AG04450 (cell line): ENCODE data around the gene XK. TPM values are rescaled to one million over a fixed set of nuclear protein-coding genes. Genes with fewer than 3 reads are reported as not detected.

Experiments
- CTCF ChIA-PET: fragments of 300-600, 350-600 bp; formaldehyde crosslinking; extraction: SDS; loops from one replicate; lab custom pipeline; 2022; ENCODE audit warnings: antibody characterized with exemption, inconsistent platforms; lab: Charles Lee
- POLR2A ChIA-PET: fragments of 350-600 bp; formaldehyde crosslinking; extraction: SDS; loops from one replicate; lab custom pipeline; 2021; ENCODE audit warnings: antibody characterized with exemption, inconsistent platforms; lab: Yijun Ruan, JAX
- DNase-seq: peaks from one replicate; pipeline ENCODE4 v3.0.0-alpha.2; 2011; ENCODE audit warnings: low read depth, low spot score
- H3K27ac ChIP-seq: one replicate; pipeline ENCODE4 v1.5.1; 2012; ENCODE audit warnings: low read depth, low read length, control low read depth
- H3K27me3 ChIP-seq: one replicate; pipeline ENCODE4 v1.6.0; 2012; ENCODE audit warnings: low read length; ENCODE audit not compliant: control insufficient read depth, insufficient read depth
- H3K4me3 ChIP-seq: 2 replicates; pipeline ENCODE4 v1.5.1; 2011; ENCODE audit warnings: mild to moderate bottlenecking, low read depth, low read length, control low read depth
- H3K9me3 ChIP-seq: 2 replicates; pipeline ENCODE4 v1.5.1; 2012; ENCODE audit warnings: low read length; ENCODE audit not compliant: control insufficient read depth, insufficient read depth
- polyA minus RNA-seq: library from RNA; depleted of rRNA, polyadenylated mRNA; stranded (reverse); fragments of >200 nt; gene quantifications from 2 replicates; pipeline ENCODE4 v1.2.3, GENCODE V29; 2011; rRNA and poly(A)+ RNA removed
- polyA plus RNA-seq: library from polyadenylated mRNA; depleted of rRNA; stranded (reverse); fragments of >200 nt; gene quantifications from 2 replicates; pipeline ENCODE4 v1.2.3, GENCODE V29; 2011; rRNA removed
- TF ChIP-seq, protein P1 (sequence below): IDR thresholded peaks from 2 replicates; pipeline ENCODE4 v1.5.1; 2011; ENCODE audit warnings: low read depth, low read length, control low read depth, inconsistent platforms

XK gene, protein sequence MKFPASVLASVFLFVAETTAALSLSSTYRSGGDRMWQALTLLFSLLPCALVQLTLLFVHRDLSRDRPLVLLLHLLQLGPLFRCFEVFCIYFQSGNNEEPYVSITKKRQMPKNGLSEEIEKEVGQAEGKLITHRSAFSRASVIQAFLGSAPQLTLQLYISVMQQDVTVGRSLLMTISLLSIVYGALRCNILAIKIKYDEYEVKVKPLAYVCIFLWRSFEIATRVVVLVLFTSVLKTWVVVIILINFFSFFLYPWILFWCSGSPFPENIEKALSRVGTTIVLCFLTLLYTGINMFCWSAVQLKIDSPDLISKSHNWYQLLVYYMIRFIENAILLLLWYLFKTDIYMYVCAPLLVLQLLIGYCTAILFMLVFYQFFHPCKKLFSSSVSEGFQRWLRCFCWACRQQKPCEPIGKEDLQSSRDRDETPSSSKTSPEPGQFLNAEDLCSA
- polyA plus RNA-seq, result 0.07 and 0.11 TPM in 2 replicates
- polyA minus RNA-seq, result 0.09 and 0.30 TPM in 2 replicates

DNA sequence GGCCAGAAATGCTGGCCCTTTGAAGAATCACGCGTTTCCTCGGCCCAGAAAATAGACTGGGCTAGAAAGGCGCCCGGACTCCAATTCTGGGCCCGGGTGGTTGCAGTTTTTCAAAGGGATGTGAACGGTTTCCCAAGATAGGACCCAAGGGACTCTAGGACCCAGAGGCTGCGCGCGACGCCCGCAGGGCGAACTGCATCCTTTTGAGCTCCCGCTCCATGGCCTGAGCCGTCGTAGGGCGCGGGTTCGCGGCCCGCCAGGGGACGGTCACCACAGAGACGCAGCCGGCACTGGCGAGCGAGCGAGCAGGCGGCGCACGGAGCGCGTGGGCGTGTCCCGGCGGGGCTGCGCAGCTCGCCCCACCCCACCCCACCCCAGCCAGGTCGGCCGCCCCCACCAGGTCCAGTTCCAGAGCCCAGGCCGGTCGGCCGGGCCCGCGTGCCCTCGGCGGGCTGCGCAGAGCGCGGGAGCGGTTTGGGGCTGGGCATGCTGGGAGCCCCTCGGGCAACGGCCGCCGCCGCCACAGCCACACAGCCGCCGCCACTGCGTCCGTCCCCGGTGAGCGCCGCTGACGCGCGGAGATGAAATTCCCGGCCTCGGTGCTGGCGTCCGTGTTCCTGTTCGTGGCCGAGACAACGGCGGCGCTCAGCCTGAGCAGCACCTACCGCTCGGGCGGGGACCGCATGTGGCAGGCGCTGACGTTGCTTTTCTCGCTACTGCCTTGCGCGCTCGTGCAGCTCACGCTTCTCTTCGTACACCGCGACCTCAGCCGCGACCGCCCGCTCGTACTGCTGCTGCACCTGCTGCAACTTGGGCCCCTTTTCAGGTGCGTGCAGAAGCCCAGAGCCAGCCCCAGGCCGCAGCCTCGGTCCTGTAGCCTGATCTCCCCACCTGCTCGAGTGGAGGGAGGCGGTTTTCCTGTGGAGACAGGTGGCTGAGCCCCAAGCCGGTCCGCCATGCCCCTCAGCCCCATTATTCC lies at the start of gene XK:
TSS of gene XK (plus strand) at position 411 of the 979 bp plus-strand sequence. CDS start at position 582, 171 bp downstream.
- H3K27me3 ChIP-seq, result no peaks in the 10 kb centered on the region
- no peak for DNase-seq
- TF ChIP-seq, protein P1, sequence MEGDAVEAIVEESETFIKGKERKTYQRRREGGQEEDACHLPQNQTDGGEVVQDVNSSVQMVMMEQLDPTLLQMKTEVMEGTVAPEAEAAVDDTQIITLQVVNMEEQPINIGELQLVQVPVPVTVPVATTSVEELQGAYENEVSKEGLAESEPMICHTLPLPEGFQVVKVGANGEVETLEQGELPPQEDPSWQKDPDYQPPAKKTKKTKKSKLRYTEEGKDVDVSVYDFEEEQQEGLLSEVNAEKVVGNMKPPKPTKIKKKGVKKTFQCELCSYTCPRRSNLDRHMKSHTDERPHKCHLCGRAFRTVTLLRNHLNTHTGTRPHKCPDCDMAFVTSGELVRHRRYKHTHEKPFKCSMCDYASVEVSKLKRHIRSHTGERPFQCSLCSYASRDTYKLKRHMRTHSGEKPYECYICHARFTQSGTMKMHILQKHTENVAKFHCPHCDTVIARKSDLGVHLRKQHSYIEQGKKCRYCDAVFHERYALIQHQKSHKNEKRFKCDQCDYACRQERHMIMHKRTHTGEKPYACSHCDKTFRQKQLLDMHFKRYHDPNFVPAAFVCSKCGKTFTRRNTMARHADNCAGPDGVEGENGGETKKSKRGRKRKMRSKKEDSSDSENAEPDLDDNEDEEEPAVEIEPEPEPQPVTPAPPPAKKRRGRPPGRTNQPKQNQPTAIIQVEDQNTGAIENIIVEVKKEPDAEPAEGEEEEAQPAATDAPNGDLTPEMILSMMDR, result no peak
- CTCF ChIA-PET, result no interaction called here
- no peaks in the 10 kb centered on the region for H3K9me3 ChIP-seq
- POLR2A ChIA-PET, result no interaction called here
- H3K27ac ChIP-seq, result no peak within 1 kb of the TSS
- peak within 1 kb of the TSS; percentile 57 for H3K4me3 ChIP-seq

DNA sequence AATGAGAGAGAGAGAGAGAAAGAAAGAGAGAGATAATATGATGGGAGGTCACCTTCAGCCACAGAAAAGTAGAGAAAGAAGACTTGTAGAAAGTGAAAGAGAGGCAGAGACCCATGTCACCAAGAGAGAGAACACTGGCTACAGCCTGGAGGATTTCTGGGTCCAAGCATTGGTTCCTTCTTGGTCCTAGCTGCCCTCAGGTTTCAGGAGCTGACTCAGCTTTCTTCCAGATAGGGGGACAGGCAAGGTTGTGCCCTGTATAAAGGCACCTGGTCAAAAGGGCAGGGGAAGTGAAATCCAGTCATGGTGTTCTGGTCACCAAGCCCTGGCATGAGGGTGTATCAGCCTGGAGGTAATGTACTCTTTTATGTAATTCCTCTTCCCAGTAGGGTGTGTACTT lies 47.5 kb upstream of the XK start:
- no peaks in the 10 kb centered on the region for H3K9me3 ChIP-seq
- no peak overlapping the region for H3K27ac ChIP-seq
- CTCF ChIA-PET, result no interaction called here
- DNase-seq, result no peak
- POLR2A ChIA-PET, result no interaction called here
- no peaks in the 10 kb centered on the region for H3K27me3 ChIP-seq
- TF ChIP-seq, protein P1, result no peak
- H3K4me3 ChIP-seq, result no peak overlapping the region

DNA sequence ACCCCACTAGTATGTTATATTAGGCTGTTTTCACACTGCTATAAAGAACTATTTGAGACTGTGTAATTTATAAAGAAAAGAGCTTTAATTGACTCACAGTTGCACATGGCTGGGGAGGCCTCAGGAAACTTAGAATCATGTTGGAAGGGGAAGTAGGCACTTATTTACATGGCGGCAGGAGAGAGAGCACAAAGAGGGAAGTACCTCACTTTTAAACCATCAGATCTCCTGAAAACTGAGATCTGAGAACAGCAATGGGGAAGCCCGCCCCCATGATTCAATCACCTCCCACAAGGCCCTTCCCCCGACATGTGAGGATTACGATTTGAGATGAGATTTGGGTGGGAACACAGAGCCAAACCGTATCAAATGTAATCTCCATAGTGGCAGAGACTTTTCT lies 45.4 kb upstream of the XK start:
- no peak overlapping the region for H3K4me3 ChIP-seq
- H3K27me3 ChIP-seq, result no peaks in the 10 kb centered on the region
- DNase-seq, result no peak
- TF ChIP-seq, protein P1, result no peak
- POLR2A ChIA-PET, result no interaction called here
- CTCF ChIA-PET, result interaction anchor here (0.6 kb wide), 1 partner anchor 16 kb away, joined by 3 read pairs; no protein-coding TSS in a partner anchor
- no peak overlapping the region for H3K27ac ChIP-seq
- no peaks in the 10 kb centered on the region for H3K9me3 ChIP-seq

DNA sequence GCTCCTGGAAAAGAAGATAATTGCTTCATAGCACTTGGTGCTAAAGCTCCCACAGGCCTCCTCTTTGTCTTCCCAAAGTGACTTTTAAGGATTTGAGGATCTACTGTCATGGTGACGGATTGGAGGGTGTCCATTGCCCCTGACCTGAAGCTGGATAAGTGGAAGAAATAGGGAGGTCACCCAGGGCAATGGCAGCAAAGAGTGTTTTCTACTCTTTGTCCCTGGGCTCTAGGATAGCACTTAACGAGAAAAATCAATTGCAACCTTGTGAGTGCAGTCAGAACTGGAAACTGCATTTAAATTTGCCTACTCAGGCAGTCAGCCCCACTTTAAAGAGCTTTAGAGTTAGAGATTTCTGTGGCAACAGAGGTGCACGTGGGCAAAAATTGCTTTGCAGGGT lies 43.7 kb upstream of the XK start:
- H3K27me3 ChIP-seq, result no peaks in the 10 kb centered on the region
- TF ChIP-seq, protein P1, result no peak
- no peak overlapping the region for H3K4me3 ChIP-seq
- no peak overlapping the region for H3K27ac ChIP-seq
- ChIA-PET POLR2A (no interaction called here), CTCF (no interaction called here)
- H3K9me3 ChIP-seq, result no peaks in the 10 kb centered on the region
- no peak for DNase-seq
